HG02885 (cell line): ENCODE results near the gene CDC42SE2.
A peak's percentile ranks its signal among the peaks of the same experiment; 100 is the strongest.

Experiments used
- ATAC-seq: cut with Tn5 transposase; IDR thresholded peaks from one replicate; pipeline ENCODE4 v1.9.1; 2021; ENCODE audit warnings: mild to moderate bottlenecking; ENCODE audit not compliant: unreplicated experiment, poor library complexity

Gene CDC42SE2

GRCh38 chr5:131413605-131414559, 150.0 kb downstream of the CDC42SE2 start:
- ATAC-seq, result peak; percentile 69

DNA sequence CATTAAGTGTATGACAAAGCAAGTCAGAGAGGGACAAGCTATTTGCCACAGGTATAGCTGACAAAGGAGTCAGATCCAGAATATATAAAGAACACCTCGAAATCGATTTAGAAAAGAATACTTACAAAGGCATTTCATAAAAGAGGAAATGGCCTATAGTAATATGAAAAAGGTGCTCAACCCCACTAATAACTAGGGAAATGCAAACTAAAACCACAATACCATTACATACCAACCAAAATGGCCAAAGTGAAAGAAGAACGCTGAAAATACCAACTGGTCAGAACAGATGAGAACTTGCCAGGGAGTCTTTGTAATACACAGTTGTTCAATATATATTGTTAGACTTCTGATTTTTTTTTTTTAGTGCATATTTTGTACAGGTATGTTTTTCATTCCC, 152.9 kb downstream of the CDC42SE2 start:
- peak; percentile 76 for ATAC-seq

GRCh38 chr5:131417240-131417869, 153.5 kb downstream of the CDC42SE2 start:
- peak; percentile 44 for ATAC-seq

- no peak for ATAC-seq
Observed at GRCh38 chr5:131418846-131419245, 155.0 kb downstream of the CDC42SE2 start.

- no peak for ATAC-seq
Observed at GRCh38 chr5:131419877-131420276, 156.0 kb downstream of the CDC42SE2 start.

- no peak for ATAC-seq
Observed at GRCh38 chr5:131423056-131423455, 159.2 kb downstream of the CDC42SE2 start.

- ATAC-seq, result no peak
Observed at GRCh38 chr5:131426011-131426410, 162.2 kb downstream of the CDC42SE2 start.

DNA sequence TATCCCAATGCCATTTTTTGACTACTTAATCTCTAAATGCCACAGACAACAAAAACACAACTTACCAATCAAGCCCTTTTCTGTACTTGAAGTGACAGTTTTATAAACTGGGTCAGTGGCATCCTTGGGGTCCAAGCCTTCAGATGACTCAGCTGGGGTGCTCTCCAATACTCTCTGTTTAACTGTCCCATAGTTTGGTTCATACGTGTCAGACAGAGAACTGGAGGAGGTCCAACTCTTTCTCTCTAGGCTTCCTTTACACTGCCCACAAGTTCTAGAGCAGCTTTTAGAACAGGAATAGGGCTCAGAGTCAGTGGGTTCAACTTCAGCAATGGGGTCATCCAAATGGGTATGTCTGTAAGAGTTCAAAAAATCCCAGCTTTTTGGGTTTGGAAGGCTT, 166.9 kb downstream of the CDC42SE2 start:
- no peak for ATAC-seq

DNA sequence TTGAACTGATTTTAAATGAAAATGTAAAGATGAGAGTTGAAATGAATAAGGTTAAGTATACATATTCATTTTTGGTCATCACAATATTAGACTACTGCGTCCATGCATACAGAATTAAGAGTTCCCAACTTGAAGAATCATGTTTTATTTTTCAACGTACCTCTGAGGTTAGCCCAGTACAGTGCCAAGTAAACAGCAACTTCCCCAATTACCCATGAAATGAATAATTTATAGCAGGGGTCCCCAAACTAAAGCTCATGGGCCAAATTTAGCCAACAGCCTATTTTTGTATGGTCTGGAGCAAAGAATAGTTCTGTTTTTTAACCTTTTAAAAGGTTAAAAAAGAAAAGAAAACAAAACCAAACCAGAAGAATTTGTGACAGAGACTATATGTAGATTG, 167.9 kb downstream of the CDC42SE2 start:
- ATAC-seq, result no peak

- no peak for ATAC-seq
Observed at GRCh38 chr5:131433109-131433508, 169.3 kb downstream of the CDC42SE2 start.

DNA sequence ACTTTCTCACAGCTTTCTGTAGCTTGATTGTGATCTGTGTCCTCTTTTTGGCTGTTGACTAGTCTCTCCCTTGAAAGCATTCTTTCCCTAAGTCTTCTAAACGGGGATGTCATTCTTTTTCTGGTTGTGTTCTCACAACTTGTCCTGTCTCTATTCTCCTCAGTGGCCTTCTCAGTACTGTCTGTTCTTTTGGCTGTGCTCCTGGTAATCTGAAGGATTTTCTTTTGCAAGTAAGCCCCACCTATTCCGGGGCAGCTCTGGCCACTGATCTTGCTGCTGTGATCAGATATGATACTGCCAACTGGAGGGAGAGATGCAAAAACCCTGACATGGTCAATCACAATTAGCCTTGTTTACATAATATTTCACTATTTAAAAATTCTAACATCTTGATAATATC, 172.2 kb downstream of the CDC42SE2 start:
- no peak for ATAC-seq

DNA sequence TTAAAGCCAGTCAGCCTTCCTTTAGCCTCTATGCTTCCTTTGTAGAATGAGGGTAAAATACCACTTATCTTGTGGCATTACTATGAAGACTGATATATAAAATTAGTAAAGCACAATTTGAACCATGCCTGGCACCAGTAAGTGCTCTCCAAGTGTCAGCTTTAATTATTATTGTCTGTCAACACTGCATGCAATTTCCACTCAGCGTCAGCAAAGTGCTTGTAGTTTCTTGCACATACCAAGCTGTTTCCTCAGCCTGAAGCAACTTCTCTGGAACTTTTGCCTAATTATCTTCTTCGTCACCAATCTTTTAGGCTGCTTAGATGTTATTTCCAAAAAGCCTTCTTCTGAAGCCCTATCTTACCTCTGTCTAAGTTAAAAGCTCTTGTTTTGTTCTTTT, 177.3 kb downstream of the CDC42SE2 start:
- no peak for ATAC-seq
